HuH-7.5 (cell line): ENCODE results near the gene AP3D1.
A peak's percentile ranks its signal among the peaks of the same experiment; 100 is the strongest.
"Not testable (repeated sequence)": the region's sequence is repeated elsewhere in the genome, so short reads cannot be mapped to it uniquely, and the experiment has no call there.

Source experiments
- DNase-seq: peaks from one replicate; pipeline ENCODE4 v3.0.0; 2011; ENCODE audit warnings: low spot score

The AP3D1 gene

DNA sequence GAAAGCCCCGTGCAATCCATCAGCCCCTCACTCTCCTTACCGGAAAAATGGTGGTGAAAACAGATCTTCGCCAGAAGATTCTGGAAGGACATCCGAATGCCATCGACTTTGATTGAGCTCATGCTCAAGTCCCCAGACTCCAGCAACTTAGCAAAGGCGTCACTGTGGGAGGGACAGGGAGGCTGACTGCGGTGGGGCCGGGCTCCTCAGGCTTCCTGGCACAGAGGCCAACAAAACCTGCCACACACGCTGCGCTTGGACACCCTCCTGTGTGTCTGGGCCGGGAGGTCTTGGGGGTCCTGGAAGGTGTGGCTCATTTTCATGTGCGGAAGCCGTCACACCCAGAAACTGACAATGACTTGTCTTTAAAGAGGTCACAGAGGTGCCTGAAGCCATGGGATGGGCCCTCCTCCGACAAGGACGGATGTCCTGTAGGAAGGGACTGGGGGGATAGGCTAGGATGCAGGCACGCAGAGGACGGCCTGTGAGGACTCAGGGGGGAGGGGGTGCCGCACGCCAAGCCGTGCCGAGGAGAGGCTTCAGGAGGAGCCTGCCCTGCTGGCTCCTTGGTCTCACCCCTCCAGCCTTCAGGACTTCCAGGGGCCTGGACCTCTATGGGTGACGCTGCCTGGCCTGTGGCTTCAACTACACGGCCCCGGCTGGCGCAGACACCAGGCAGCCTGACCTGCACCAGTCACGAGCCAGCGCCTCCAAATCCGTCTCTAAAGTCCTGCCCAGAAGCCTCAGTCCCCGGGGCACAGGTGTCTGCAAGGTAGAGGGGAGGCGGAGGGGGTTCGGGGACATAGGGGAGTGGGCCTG lies 42.1 kb downstream of the AP3D1 start:
- no peak for DNase-seq

DNA sequence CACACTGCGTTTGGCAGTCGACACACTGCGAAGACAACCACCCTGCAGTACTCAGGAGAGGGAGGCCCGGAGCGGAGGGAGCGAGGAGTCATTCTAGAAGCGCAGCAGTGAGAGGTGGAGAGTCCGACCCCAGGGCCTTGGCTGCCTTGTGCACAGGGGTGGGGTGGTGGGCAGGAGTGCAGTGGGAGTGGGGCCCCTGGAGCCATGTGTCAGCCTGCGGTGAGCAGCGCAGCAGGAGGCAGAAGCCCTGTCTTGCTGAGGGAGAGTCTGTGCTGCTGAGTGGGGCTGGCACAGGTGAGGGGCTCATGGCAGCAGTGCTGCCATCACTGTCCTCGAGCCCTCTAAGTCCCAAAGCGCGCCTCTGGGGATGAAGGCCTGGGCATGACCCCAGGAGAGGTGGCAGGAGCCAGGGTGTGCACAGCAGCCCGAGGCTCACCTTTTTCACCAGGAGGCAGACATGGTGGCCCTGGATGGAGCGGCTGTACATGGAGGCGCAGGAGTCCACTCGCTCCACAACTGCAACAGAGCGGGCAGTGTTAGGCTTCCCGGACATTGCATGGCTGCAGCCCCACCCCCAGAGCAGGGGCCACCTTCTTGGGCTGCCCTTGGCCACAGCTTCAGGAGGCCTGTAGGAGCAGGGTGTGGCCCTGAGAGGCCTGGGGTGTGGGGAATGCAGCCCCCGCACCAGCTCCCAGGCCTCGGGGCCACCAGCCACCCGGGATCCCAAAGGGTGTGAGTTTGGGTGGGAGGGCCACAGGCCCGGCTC lies 42.9 kb downstream of the AP3D1 start:
- no peak for DNase-seq

DNA sequence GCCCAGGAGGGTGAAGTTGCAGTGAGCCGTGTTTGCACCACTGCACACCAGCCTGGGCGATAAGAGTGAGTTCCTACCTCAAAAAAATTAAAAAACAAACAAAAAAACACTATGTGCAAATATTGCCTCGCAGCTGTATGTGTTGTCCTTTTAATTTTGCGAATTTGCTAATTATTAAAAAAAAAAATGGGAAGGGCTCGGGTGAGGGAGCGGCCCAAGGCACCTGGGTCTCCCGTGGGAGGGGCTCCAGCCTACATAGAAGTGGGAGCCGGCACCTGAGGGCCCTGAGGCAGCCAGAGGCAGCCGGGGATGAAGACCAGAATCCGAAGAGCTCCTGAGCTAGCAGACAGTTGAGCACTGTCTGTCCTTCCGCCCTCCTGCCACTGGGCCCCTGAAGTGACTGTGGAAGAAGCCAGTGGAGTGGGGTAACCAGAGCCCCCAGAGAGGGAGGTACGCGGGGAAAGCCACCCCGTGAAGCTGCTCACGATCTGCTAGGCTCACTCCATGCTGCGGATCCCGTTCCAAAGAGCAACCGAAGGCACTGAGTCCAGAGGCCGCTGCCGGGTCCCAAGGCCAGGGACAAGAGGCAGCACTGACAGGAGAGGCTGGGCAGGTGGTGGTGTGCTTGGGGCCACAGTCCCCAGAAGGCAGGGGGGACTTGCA lies 48.2 kb downstream of the AP3D1 start:
- DNase-seq, result no peak

DNA sequence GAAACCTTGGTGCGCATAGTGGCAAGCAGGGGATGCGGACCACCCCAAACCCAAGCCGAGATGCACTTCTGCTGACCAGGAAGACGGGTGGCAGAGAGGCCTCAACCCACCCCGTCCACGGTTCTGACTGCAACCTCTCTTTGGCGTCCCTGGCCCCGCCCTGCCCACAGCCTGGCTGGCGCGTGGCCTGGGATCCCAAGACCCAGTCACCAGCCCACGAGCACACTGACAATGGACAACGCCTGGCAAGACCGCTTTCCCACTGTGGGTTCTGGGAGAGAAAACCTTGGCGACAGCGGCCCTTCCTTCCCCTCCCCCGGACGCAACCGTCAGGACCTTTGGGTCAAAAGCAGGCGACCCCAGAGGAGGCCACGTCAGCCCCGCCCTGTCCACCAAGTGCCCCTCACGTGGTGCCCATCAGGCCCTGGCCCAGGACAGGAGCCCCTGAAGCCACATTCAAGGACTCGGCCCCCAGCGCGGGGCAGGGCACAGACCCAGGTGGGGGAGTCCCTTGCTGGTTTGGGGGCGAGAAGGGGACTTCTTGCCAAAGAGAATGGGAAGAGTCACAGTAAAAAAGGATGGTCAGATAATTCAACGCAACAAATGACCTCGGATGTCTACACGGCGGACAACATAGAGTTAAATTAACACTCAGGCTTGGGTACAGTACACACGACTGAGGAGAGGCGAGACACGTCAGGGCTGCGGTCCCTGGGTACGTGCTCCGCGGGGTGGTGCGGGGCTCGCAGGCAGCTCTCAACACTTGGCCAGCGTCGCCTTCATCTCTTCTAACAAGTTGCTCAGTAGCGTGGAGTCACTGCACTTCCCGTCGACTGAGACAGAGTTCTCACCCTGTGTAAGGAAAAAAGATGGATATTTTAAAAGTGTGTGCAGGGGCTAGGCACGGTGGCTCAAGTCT lies 49.7 kb downstream of the AP3D1 start:
- DNase-seq, result no peak

DNA sequence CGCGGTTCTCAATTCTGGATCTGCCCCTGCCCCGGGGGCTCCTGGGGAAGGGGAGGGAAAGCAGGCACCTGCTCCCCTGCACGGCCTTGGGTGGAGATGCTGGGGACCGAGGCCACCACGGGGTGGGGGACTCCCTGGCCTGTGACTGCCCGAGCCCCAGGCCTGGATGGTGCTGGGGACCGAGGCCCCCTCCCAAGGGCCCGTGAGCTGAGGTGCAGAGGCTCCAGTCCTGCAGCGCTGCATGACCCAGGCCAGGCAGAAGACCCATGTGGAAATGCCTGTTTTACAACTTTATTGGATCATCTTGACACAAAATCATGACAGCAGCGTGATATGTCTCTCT lies 50.7 kb downstream of the AP3D1 start:
- no peak for DNase-seq

DNA sequence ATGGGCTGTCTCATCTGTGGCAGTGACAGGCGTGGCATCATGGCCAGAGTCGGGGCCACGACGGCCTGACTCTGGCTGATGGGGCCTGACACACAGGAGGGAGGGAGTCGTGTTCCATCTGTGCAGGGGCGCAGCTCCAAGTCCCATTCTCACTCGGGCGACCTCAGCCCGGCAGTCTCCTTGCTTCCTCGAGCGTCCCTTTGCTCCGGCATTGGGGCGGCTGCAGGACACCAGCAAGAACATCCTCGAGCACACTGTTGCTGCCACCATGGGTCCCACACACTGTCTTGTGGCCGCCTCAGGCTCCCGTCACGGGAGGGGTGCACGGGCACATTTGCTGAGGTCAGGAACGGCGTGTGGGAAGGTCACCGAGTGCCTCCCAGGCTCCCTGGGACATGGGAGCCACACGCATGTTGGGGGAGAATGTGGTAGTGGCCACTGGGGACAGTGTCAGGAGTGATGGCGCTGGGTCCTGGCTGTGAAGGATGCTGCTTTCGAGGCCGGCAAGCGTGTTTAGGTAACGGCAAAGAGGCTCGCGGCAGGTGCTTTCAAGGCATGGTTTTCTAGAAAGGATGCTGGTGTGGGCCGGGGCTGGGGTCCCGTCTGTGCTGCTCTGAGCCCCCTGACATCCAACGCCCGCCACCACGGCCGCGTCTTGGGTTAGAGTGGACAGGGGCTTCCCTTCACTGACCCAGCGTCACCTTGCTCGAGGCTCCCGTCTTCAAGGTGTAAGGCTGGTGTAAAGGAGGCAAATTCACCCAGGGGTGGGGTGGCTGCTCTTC lies 51.2 kb downstream of the AP3D1 start:
- no peak for DNase-seq

DNA sequence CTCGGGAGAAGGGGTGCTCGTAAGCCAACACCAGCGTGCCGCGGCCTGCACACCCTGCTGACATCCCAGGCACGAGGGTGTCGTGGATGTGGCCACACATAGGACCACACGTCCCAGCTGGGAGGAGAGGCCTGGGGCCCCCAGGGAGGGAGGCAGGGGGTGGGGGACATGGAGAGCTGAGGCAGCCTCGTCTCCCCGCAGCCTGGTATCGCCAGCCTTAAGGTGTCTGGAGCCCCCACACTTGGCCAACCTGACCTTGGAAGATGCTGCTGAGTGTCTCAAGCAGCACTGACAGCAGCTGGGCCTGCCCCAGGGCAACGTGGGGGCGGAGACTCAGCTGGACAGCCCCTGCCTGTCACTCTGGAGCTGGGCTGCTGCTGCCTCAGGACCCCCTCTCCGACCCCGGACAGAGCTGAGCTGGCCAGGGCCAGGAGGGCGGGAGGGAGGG lies 52.3 kb downstream of the AP3D1 start:
- DNase-seq, result no peak

DNA sequence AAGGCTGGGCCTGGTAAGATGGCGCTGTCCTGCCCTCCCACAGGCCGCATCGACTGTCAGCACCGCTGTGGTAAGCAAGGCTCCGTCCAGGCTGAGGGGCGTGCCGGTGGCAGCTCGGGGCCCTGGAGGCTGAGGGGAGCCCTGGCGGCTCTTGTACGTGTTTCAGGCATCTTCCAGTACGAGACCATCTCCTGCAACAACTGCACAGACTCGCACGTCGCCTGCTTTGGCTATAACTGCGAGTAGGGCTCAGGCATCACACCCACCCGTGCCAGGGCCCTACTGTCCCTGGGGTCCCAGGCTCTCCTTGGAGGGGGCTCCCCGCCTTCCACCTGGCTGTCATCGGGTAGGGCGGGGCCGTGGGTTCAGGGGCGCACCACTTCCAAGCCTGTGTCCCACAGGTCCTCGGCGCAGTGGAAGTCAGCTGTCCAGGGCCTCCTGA lies 53.5 kb downstream of the AP3D1 start:
- no peak for DNase-seq

DNA sequence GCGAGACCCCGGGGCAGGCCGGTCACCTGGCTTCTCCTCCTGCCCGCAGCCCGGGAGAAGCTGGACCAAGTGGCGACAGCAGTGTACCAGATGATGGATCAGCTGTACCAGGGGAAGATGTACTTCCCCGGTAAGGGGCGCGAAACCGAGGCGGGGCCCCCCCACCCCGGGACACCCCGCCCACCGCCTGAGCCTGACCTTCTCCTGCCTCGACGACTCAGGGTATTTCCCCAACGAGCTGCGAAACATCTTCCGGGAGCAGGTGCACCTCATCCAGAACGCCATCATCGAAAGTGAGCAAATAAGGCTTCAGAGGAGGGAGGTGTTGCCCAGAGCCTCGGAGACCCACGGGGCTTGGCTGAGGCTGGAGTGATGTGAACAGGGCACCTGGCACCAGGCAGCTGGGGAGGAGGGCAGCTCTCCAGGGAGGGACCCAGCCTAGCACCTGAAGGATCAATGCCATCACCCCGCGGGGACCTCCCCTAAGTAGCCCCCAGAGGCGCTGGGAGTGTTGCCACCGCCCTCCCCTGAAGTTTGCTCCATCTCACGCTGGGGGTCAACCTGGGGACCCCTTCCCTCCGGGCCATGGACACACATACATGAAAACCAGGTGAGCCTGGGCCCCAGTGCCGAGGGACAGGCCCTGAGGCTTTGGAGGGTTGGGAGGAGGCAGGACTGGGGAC lies 54.0 kb downstream of the AP3D1 start:
- no peak for DNase-seq

DNA sequence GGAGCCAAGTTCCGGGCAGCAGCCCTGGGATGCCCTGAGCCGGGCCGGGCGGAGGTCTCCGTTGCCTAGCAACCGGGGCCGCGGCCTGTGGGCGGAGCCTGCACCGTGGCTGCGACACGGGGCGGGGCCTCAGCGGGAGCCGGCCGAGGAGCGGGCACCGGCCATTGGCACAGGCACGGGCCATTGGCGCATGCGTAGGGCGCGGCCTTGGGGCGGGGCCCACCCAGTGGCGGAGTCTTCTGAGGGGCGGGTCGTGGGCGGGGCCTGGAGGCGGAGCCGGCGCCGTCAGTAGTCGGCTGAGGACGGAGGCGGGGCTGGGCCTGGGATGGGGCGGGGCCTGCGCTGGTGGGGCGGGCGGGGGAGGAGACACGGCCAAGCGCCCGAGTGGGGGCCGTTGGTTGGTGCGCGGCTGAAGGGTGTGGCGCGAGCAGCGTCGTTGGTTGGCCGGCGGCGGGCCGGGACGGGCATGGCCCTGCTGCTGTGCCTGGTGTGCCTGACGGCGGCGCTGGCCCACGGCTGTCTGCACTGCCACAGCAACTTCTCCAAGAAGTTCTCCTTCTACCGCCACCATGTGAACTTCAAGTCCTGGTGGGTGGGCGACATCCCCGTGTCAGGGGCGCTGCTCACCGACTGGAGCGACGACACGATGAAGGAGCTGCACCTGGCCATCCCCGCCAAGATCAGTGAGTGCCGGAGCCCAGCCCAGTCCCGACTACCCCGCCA lies 54.7 kb downstream of the AP3D1 start, which contains the start of gene IZUMO4:
Gene IZUMO4, plus strand, starts transcription at position 436 of the 723 bp plus-strand sequence. Its CDS starts 31 bp downstream, at position 467.
- peak; percentile 99 for DNase-seq

DNA sequence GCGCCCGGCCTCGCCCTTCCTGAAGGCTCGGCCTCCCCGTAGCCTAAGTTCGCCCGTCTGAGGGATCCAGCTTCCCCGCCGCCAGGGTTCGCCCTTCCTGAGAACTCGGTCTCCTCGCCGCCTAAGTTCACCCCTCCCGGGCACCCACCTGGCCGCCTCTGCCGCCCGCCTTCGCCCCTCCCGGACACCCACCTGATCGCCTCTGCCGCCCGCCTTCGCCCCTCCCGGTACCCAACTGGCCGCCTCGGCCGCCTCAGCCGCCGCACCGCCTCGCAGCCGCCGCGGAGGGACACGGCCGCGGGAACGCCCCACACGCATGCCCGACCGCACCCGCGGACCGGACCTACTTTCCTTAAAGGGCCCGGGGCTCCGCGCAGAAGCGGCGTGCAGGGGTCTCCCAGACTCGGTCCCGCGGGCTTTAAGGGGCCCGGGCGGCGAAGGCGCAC lies 55.3 kb downstream of the AP3D1 start, which contains the start of gene MOB3A:
Gene MOB3A, minus strand, starts transcription at position 293 of the 446 bp plus-strand sequence. CDS start 17,766 bp downstream, outside the sequence.
- peak; percentile 92 for DNase-seq

DNA sequence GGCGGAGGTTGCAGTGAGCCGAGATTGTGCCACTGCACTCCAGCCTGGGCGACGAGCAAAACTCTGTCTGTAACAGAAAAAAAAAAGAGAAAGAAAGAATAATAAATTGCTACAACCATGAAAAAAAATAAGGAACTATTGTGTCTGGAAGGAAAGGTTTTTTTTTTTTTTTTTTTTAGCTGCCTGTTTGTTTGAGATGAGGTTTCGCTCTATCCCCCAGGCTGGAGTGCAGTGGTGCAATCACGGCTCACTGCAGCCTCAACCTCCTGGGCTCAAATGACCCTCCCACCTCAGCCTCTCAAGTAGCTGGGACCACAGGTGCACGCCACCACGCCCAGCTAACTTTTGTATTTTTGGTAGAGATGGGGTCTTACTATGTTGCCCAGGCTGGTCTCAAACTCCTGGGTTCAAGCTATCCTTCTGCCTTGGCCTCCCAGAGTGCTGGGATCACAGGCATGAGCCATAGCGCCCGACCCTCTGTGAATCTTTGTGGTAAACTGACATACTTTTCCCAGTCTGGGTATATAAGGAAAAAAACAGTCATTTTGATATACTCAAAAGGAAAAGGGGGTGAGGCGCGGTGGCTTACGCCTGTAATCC lies 59.3 kb downstream of the AP3D1 start:
- DNase-seq, result not testable (repeated sequence)

DNA sequence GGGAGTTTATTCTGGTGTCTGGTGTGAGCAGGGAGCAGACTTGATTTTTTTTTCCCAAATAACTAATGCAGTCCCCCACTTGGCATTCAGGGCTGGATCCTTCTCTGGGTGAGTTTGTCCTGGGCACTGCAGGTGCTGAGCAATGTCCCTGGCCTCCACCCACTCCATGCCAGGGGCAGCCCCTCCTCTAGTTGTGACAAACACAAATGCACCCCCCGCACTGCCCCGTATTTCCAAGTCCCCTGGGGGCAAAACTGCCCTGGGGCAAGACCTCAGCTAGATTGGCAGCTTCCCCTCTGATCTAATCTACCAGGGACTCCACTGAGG lies 61.7 kb downstream of the AP3D1 start:
- no peak for DNase-seq

DNA sequence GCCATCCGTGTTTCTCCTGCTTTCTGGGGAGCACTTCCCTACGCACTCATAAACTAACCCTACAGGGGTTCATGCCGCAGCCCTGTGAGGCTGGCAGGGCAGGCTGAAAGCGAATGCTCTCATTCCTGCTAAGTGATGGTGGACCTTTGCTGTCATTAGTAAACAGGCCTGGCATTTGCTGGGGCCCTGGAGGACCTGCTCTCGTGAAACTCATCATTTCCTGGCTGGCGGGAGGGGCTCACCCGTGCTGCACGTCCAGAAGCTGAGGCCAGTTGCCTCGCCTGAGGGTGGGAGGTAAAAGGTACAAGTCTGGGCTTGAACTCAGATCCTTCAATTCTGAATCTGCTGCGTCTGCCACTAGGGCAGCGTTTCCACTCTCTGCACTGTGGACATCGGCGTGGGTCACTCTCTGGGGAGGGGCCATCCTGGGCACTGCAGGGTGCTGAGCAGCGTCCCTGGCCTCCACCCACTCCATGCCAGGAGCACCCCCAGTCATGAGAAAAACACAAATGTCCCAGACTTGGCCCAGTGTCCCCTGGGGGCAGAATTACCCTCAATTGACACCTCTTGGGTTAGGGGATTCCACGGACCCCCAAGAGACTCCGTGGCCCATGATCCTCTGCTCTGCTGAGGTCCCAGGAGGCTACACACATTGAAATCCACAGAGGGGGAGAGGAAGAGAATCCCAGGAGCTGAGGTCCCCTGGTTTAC lies 62.2 kb downstream of the AP3D1 start:
- DNase-seq, result no peak

DNA sequence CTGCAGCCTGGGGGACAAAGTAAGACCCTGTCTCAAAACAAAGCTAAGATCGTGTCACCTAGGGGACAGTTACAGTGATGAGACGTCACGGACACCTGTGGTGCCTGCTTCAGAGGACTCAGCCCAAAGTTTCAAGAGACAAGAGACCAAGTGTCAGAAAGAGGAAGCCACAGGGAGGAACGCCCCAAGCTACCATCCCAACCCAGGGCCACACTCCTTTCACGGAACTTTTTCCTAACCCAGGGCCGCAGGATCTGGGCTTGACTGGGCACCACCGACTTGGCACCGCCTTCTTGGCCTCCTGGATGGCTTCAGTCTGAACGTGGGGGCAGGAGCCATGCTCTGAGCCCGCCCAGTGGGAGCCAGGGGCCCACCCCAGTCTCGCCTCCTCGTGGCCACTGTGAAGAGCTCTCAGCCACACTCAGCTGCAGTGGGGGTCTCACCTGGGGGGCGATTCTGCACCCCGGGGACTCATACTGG lies 63.7 kb downstream of the AP3D1 start:
- no peak for DNase-seq

DNA sequence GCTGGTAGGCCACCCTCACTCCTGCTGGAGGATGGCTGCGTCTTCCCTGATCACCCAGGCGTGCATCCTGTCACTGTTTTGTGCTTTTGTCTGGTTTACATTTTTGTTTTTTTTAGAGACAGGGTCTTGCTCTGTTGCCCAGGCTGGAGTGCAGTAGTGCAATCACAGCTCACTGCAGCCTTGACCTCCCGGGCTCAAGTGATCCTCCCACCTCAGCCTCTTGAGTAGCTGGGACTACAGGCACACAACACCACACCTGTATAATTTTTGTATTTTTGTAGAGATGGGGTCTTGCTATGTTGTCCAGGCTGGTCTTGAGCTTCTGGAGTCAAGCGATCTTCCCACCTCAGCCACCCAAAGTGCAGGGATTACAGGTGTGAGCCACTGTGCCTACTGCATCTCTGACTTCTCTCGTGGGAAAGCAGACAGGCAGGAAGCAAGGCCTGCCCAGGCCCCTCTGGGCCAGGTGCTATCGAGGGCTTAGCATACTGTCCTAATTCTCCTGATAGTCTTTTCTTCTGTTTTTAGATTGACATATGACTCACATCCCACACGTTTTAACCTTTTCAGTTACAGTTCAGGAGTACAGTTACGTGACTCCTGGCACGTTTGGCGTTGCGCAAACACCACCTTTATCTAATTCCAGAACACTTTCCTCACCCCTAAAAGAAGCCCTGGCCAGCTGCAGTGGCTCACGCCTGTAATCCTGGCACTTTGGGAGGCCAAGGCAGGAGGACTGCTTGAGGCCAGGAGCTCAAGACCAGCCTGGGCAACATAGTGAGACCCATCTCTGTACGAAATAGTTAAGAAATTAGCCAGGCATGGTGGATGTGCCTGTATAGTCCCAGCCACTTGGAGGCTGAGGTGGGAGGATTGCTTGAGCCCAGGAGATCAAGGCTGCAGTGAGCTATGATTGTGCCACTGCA lies 64.4 kb downstream of the AP3D1 start:
- peak; percentile 55 for DNase-seq
